A549 (cell line): Measurements from ENCODE around the gene FUT7. TPM values are rescaled to one million over a fixed set of nuclear protein-coding genes. Genes with fewer than 3 reads are reported as not detected.

Source experiments
- ATAC-seq, 2 experiments: fragments of 200-7000 bp in 1 of 2; fragments of >200 bp in 1 of 2; cut with Nextera tagmentation in 1 of 2; cut with Tn5 transposase in 1 of 2; 3 replicates each; pipeline versions ENCODE4 v1.8.0 to v1.9.1; 2018 to 2020; ENCODE audit warnings: mild to moderate bottlenecking in 1 of 2, moderate library complexity in 1 of 2
- CTCF ChIA-PET: fragments of 300-600 bp; sonication (Branson Sonifier 250); formaldehyde crosslinking; extraction: SDS; loops from one replicate; lab custom pipeline; 2021; ENCODE audit warnings: antibody characterized with exemption, inconsistent platforms; lab: Yijun Ruan, JAX
- POLR2A ChIA-PET: fragments of 350-600 bp; formaldehyde crosslinking; extraction: SDS; loops from one replicate; lab custom pipeline; 2021; ENCODE audit warnings: antibody characterized with exemption, inconsistent platforms; lab: Yijun Ruan, JAX
- DNase-seq, 2 experiments: peaks; one replicate each; pipeline versions ENCODE4 v3.0.0 to v3.0.0-alpha.2; 2011 to 2016; ENCODE audit warnings: low read depth in 1 of 2, low spot score in 1 of 2
- FAIRE-seq: peaks from 2 replicates; lab custom pipeline; 2011; peaks lifted over from hg19 to GRCh38; lab: Jason Lieb, UNC
- H3K27ac ChIP-seq, 2 experiments: fragments of >200 bp; sonication (Bioruptor Twin); formaldehyde crosslinking; 3 replicates each; pipeline ENCODE4 v1.5.1; 2016 to 2017
- H3K4me1 ChIP-seq: fragments of >200 bp; sonication (Bioruptor Twin); formaldehyde crosslinking; 3 replicates; pipeline ENCODE4 v1.6.1; 2016
- H3K4me2 ChIP-seq: fragments of >200 bp; sonication (Bioruptor Twin); formaldehyde crosslinking; 3 replicates; pipeline ENCODE4 v1.6.1; 2016
- H3K4me3 ChIP-seq: fragments of >200 bp; sonication (Bioruptor Twin); formaldehyde crosslinking; 3 replicates; pipeline ENCODE4 v1.5.1; 2016
- H3K9me3 ChIP-seq: fragments of >200 bp; sonication (Bioruptor Twin); formaldehyde crosslinking; 3 replicates; pipeline ENCODE4 v1.6.1; 2016
- BCL3 ChIP-seq: fragments of >200 bp; sonication (Bioruptor Twin); formaldehyde crosslinking; IDR thresholded peaks from 3 replicates; pipeline ENCODE4 v1.6.1; 2016
- BHLHE40 ChIP-seq: IDR thresholded peaks from 2 replicates; pipeline ENCODE4 v1.6.1; 2012; ENCODE audit warnings: low read depth, low read length, inconsistent platforms
- CHD2 ChIP-seq: fragments of 150-350 bp; IDR thresholded peaks from 2 replicates; pipeline ENCODE4 v1.6.1; 2014; ENCODE audit warnings: low read length; ENCODE audit not compliant: partially characterized antibody
- E2F6 ChIP-seq: IDR thresholded peaks from 2 replicates; pipeline ENCODE4 v1.6.1; 2012; ENCODE audit warnings: low read depth, borderline replicate concordance
- EHMT2 ChIP-seq: fragments of 200-600 bp; sonication (generic); IDR thresholded peaks from 2 replicates; pipeline ENCODE4 v1.6.1; 2016; ENCODE audit warnings: antibody characterized with exemption, low read depth, mild to moderate bottlenecking, moderate library complexity
- FOSB ChIP-seq: fragments of 250-450 bp; sonication (Bioruptor Pico); IDR thresholded peaks from 2 replicates; pipeline ENCODE4 v1.5.0; 2020; ENCODE audit warnings: mild to moderate bottlenecking, moderate library complexity
- GATA3 ChIP-seq: IDR thresholded peaks from 2 replicates; pipeline ENCODE4 v1.6.1; 2012; ENCODE audit warnings: borderline replicate concordance
- HDAC2 ChIP-seq: fragments of 200-600 bp; sonication (generic); IDR thresholded peaks from 2 replicates; pipeline ENCODE4 v1.6.1; 2016
- KDM1A ChIP-seq: fragments of 200-600 bp; sonication (generic); IDR thresholded peaks from 2 replicates; pipeline ENCODE4 v1.6.1; 2016; ENCODE audit warnings: low read depth, mild to moderate bottlenecking
- MAFK ChIP-seq: fragments of 450-650 bp; IDR thresholded peaks from 2 replicates; pipeline ENCODE4 v1.6.1; 2014; ENCODE audit not compliant: partially characterized antibody
- NPAS2 ChIP-seq: fragments of 250-450 bp; sonication (Bioruptor Pico); IDR thresholded peaks from 2 replicates; pipeline ENCODE4 v1.8.0; 2022; ENCODE audit warnings: mild to moderate bottlenecking, moderate library complexity, borderline replicate concordance
- RNF2 ChIP-seq: fragments of 200-600 bp; sonication (generic); IDR thresholded peaks from 2 replicates; pipeline ENCODE4 v1.6.1; 2016; ENCODE audit warnings: low read depth, mild to moderate bottlenecking, antibody characterized with exemption, moderate library complexity, borderline replicate concordance
- SREBF2 ChIP-seq: fragments of 450-650 bp; IDR thresholded peaks from 2 replicates; pipeline ENCODE4 v1.6.1; 2014; ENCODE audit warnings: mild to moderate bottlenecking, moderate library complexity
- TFCP2L1 ChIP-seq: fragments of 250-450 bp; sonication (Bioruptor Pico); IDR thresholded peaks from 2 replicates; pipeline ENCODE4 v1.5.0; 2021; ENCODE audit warnings: mild to moderate bottlenecking
- ZC3H11A ChIP-seq: fragments of 450-650 bp; IDR thresholded peaks from 2 replicates; pipeline ENCODE4 v1.6.1; 2014; ENCODE audit warnings: antibody characterized with exemption, mild to moderate bottlenecking
- ZFP36 ChIP-seq: fragments of 450-650 bp; IDR thresholded peaks from 2 replicates; pipeline ENCODE4 v1.6.1; 2014; ENCODE audit warnings: borderline replicate concordance; ENCODE audit not compliant: partially characterized antibody
- ZNF302 ChIP-seq: fragments of 250-450 bp; sonication (Bioruptor Pico); IDR thresholded peaks from 2 replicates; pipeline ENCODE4 v1.9.0; 2021; ENCODE audit warnings: inconsistent platforms, mild to moderate bottlenecking, moderate library complexity
- ZSCAN20 ChIP-seq: fragments of 250-450 bp; sonication (Bioruptor Pico); IDR thresholded peaks from 2 replicates; pipeline ENCODE4 v1.8.0; 2022; ENCODE audit warnings: mild to moderate bottlenecking, moderate library complexity
- WGBS: methylation state at CpG from one replicate; pipeline ENCODE4 v1.1.6; 2017; ENCODE audit errors: missing lambda C conversion rate; 5-methylcytosine and 5-hydroxymethylcytosine counted together
- polyA plus RNA-seq, 4 experiments: library from polyadenylated mRNA; depleted of rRNA in 3 of 4; stranded (reverse); fragments of >200 nt; fragmentation: RNase III in 1 of 4; extraction: RNeasy Plus Mini Kit Qiagen cat#74134 plus additional on column Dnase treatment in 1 of 4; gene quantifications; 2 replicates in 3 of 4; 3 replicates in 1 of 4; pipeline ENCODE4 v1.2.3, GENCODE V29; 2011 to 2017
- TF ChIP-seq, protein P1 (sequence below): fragments of >200 bp; sonication (Bioruptor Twin); formaldehyde crosslinking; IDR thresholded peaks from 2 replicates; pipeline ENCODE4 v1.6.1; 2016
- TF ChIP-seq, protein P2 (sequence below): fragments of 200-600 bp; sonication (generic); IDR thresholded peaks from 2 replicates; pipeline ENCODE4 v1.6.1; 2016; ENCODE audit warnings: antibody characterized with exemption, mild to moderate bottlenecking, moderate library complexity

FUT7 gene
- polyA plus RNA-seq, 2 of the 4 experiments (the other 2 are of a cell fraction) = not detected

GRCh38 chr9:136985853-136986252 lies 46.0 kb downstream of the FUT7 start:
- H3K9me3 ChIP-seq = no peaks in the 10 kb centered on the region
- H3K27ac ChIP-seq = no peak overlapping the region
- CTCF ChIA-PET = interaction anchor here (3.6 kb wide), 1 partner anchor 43 kb away, joined by 23 read pairs; the partner anchor contains the start of gene ABCA2
- no peak for FAIRE-seq
- TF ChIP-seq, protein P1, sequence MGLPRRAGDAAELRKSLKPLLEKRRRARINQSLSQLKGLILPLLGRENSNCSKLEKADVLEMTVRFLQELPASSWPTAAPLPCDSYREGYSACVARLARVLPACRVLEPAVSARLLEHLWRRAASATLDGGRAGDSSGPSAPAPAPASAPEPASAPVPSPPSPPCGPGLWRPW = no peak
- TF ChIP-seq SREBF2 = no peak
- no peak for TF ChIP-seq ZC3H11A
- no peak for TF ChIP-seq ZSCAN20 (CRISPR knock-in tag)
- no peak for TF ChIP-seq BHLHE40
- no peak for TF ChIP-seq ZNF302 (CRISPR knock-in tag)
- no peak for TF ChIP-seq E2F6
- no peak for TF ChIP-seq MAFK
- no peak for TF ChIP-seq GATA3
- no peak for TF ChIP-seq CHD2
- TF ChIP-seq TFCP2L1 = no peak
- TF ChIP-seq, protein P2, sequence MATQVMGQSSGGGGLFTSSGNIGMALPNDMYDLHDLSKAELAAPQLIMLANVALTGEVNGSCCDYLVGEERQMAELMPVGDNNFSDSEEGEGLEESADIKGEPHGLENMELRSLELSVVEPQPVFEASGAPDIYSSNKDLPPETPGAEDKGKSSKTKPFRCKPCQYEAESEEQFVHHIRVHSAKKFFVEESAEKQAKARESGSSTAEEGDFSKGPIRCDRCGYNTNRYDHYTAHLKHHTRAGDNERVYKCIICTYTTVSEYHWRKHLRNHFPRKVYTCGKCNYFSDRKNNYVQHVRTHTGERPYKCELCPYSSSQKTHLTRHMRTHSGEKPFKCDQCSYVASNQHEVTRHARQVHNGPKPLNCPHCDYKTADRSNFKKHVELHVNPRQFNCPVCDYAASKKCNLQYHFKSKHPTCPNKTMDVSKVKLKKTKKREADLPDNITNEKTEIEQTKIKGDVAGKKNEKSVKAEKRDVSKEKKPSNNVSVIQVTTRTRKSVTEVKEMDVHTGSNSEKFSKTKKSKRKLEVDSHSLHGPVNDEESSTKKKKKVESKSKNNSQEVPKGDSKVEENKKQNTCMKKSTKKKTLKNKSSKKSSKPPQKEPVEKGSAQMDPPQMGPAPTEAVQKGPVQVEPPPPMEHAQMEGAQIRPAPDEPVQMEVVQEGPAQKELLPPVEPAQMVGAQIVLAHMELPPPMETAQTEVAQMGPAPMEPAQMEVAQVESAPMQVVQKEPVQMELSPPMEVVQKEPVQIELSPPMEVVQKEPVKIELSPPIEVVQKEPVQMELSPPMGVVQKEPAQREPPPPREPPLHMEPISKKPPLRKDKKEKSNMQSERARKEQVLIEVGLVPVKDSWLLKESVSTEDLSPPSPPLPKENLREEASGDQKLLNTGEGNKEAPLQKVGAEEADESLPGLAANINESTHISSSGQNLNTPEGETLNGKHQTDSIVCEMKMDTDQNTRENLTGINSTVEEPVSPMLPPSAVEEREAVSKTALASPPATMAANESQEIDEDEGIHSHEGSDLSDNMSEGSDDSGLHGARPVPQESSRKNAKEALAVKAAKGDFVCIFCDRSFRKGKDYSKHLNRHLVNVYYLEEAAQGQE = no peak
- TF ChIP-seq FOSB = no peak
- no peak for TF ChIP-seq HDAC2
- no peak for TF ChIP-seq NPAS2
- TF ChIP-seq KDM1A = no peak
- TF ChIP-seq EHMT2 = no peak
- no peak for TF ChIP-seq ZFP36
- TF ChIP-seq BCL3 = no peak
- ATAC-seq = no peak
- no peak overlapping the region for H3K4me3 ChIP-seq
- peaks cover 10% of the 10 kb centered on the region; the same call in 1 of the 3 replicates for H3K4me1 ChIP-seq
- DNase-seq = no peak
- WGBS = 93% methylated on average over 26 of the region's 33 CpGs
- H3K4me2 ChIP-seq = no peak overlapping the region
- POLR2A ChIA-PET = no interaction called here

DNA sequence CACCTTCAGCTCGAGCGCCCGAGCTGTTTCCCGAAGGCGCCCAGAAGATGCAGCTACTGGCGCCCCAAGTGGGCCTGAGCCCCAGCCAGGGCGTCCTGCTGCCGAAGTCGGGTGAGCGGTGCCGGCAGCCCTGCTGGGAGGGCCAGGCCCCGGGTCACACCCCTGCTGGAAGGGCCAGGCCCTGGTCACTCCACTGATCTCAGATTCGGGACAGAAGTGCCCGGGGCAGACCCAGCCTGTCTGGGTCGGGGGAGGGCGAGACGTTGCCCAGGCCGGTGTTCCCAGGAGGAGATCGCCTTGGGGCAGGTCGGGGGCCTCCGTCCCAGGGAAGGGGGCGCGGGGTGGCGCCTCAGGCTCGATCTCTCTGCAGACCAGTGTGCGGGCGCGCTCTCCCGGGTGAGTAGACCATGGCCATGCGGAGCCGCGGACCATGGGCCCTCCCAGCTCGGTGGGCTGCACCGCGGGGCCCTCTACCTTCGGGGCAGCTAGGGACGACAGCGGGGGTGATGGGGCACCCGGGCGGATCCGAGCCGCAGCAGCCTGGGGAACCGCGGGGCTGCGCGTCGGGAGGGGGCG lies 46.8 kb downstream of the FUT7 start:
- FAIRE-seq = no peak
- POLR2A ChIA-PET = no interaction called here
- H3K4me3 ChIP-seq = no peak overlapping the region
- no peak for TF ChIP-seq RNF2
- TF ChIP-seq, all 56 proteins: peak for 0
- no peak for ATAC-seq
- CTCF ChIA-PET = interaction anchor here (0.9 kb wide), 1 partner anchor 50 kb away, joined by 3 read pairs; no protein-coding TSS in a partner anchor
- DNase-seq = no peak
- Histone ChIP-seq H3K27ac (no peak overlapping the region), H3K4me1 (peaks cover 3% of the 10 kb centered on the region; the same call in 1 of the 3 replicates), H3K9me3 (no peaks in the 10 kb centered on the region), H3K4me2 (no peak overlapping the region)
- 84% methylated on average over 26 of the region's 48 CpGs for WGBS
